ENCODE data around the gene LAMA4. TPM values are rescaled to one million over a fixed set of nuclear protein-coding genes. Genes with fewer than 3 reads are reported as not detected.

Gene LAMA4
- total and polyA plus RNA-seq, 4 donors: 2.1 to 6.0 (median 3.5) TPM

- DNase-seq (ENCODE audit: low spot score): no peak
- H3K4me3 ChIP-seq (ENCODE audit: low read depth in 1 of 3, low read length in 3 of 3): no peak overlapping the region
- H3K27me3 ChIP-seq (ENCODE audit: control insufficient read depth in 4 of 4, insufficient read depth in 4 of 4, low read length in 3 of 4): no peaks in the 10 kb centered on the region
- no peaks in the 10 kb centered on the region for H3K36me3 ChIP-seq (ENCODE audit: control insufficient read depth in 4 of 4, insufficient read depth in 3 of 4, low read depth in 1 of 4, low read length in 3 of 4)
- no peaks in the 10 kb centered on the region for H3K4me1 ChIP-seq (ENCODE audit: control insufficient read depth in 4 of 4, insufficient read depth in 4 of 4, low read length in 3 of 4)
- TF ChIP-seq REST (IDR thresholded peaks at IDR 0.05) (no peak), ZBTB33 (IDR thresholded peaks at IDR 0.05) (no peak), EGR1 (IDR thresholded peaks at IDR 0.05; ENCODE audit: low read depth in 2 of 2) (no peak), FOXA2 (IDR thresholded peaks at IDR 0.05) (no peak), CTCF (IDR thresholded peaks at IDR 0.05; ENCODE audit: low read depth, low read length, missing input control) (no peak), HNF4G (IDR thresholded peaks at IDR 0.05) (no peak), RAD21 (IDR thresholded peaks at IDR 0.05) (no peak), RXRA (IDR thresholded peaks at IDR 0.05) (no peak), SP1 (IDR thresholded peaks at IDR 0.05) (no peak), GABPA (IDR thresholded peaks at IDR 0.05 in 1 of 2, conservative IDR thresholded peaks at IDR 0.05 in 1 of 2) (no peak), HNF4A (conservative IDR thresholded peaks at IDR 0.05) (no peak), YY1 (IDR thresholded peaks at IDR 0.05) (no peak), ATF3 (IDR thresholded peaks at IDR 0.05) (no peak), NR2F2 (IDR thresholded peaks at IDR 0.05) (no peak), MAX (IDR thresholded peaks at IDR 0.05) (no peak), JUND (IDR thresholded peaks at IDR 0.05) (no peak), TAF1 (conservative IDR thresholded peaks at IDR 0.05) (no peak)
- no peak overlapping the region for H3K9ac ChIP-seq (ENCODE audit: low read depth in 1 of 2, low read length in 2 of 2)
- no peaks in the 10 kb centered on the region for H3K9me3 ChIP-seq (ENCODE audit: control insufficient read depth in 4 of 4, low read length in 3 of 4)
- no peak overlapping the region for H3K27ac ChIP-seq (ENCODE audit: low read depth in 1 of 2, low read length in 2 of 2)
Measured at GRCh38 chr6:112275365-112275764, 21.0 kb upstream of the LAMA4 start.

GRCh38 chr6:112274774-112275173 lies 20.4 kb upstream of the LAMA4 start:
- no peak overlapping the region for H3K9ac ChIP-seq (ENCODE audit: low read depth in 1 of 2, low read length in 2 of 2)
- no peak overlapping the region for H3K27ac ChIP-seq (ENCODE audit: low read depth in 1 of 2, low read length in 2 of 2)
- TF ChIP-seq ATF3 (IDR thresholded peaks at IDR 0.05) (no peak), EGR1 (IDR thresholded peaks at IDR 0.05; ENCODE audit: low read depth in 2 of 2) (no peak), HNF4A (conservative IDR thresholded peaks at IDR 0.05) (no peak), TAF1 (conservative IDR thresholded peaks at IDR 0.05) (no peak), NR2F2 (IDR thresholded peaks at IDR 0.05) (no peak), HNF4G (IDR thresholded peaks at IDR 0.05) (no peak), ZBTB33 (IDR thresholded peaks at IDR 0.05) (no peak), RAD21 (IDR thresholded peaks at IDR 0.05) (no peak), SP1 (IDR thresholded peaks at IDR 0.05) (no peak), FOXA2 (IDR thresholded peaks at IDR 0.05) (no peak), YY1 (IDR thresholded peaks at IDR 0.05) (no peak), RXRA (IDR thresholded peaks at IDR 0.05) (no peak), GABPA (IDR thresholded peaks at IDR 0.05 in 1 of 2, conservative IDR thresholded peaks at IDR 0.05 in 1 of 2) (no peak), CTCF (IDR thresholded peaks at IDR 0.05; ENCODE audit: low read depth, low read length, missing input control) (no peak), FOXA1 (IDR thresholded peaks at IDR 0.05) (no peak), MAX (IDR thresholded peaks at IDR 0.05) (no peak), JUND (IDR thresholded peaks at IDR 0.05) (no peak)
- 80% methylated on average over 1 of the region's 1 CpG for WGBS
- H3K4me3 ChIP-seq (ENCODE audit: low read depth in 1 of 3, low read length in 3 of 3): no peak overlapping the region
- H3K36me3 ChIP-seq (ENCODE audit: control insufficient read depth in 4 of 4, insufficient read depth in 3 of 4, low read depth in 1 of 4, low read length in 3 of 4): no peaks in the 10 kb centered on the region
- H3K27me3 ChIP-seq (ENCODE audit: control insufficient read depth in 4 of 4, insufficient read depth in 4 of 4, low read length in 3 of 4): no peaks in the 10 kb centered on the region
- H3K4me1 ChIP-seq (ENCODE audit: control insufficient read depth in 4 of 4, insufficient read depth in 4 of 4, low read length in 3 of 4): no peaks in the 10 kb centered on the region
- H3K9me3 ChIP-seq (ENCODE audit: control insufficient read depth in 4 of 4, low read length in 3 of 4): no peaks in the 10 kb centered on the region
- no peak for DNase-seq (ENCODE audit: low spot score)

All from liver (tissue), 9 donors.